ENCODE results near the gene PKD2L2.

DNA sequence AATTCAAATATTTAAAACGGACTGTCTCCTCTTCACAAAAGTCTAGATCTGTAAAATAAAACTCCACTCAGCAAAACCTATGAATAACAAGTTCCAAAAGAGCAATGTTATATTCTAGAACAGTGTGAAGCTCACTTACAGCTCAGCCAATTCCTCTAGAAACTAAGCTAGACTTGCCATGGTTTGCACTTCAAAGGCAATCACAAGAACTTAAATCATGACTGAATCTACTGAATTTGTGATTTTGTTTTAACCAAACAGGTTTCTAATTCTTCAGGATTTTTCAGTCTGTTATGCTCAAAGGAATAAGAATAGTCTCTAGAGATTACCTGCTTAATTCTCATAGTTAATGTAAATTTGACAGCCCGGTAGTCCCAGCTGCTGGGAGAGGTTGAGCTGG is 1.4 kb upstream of the PKD2L2 start:
- TF ChIP-seq, protein P1, sequence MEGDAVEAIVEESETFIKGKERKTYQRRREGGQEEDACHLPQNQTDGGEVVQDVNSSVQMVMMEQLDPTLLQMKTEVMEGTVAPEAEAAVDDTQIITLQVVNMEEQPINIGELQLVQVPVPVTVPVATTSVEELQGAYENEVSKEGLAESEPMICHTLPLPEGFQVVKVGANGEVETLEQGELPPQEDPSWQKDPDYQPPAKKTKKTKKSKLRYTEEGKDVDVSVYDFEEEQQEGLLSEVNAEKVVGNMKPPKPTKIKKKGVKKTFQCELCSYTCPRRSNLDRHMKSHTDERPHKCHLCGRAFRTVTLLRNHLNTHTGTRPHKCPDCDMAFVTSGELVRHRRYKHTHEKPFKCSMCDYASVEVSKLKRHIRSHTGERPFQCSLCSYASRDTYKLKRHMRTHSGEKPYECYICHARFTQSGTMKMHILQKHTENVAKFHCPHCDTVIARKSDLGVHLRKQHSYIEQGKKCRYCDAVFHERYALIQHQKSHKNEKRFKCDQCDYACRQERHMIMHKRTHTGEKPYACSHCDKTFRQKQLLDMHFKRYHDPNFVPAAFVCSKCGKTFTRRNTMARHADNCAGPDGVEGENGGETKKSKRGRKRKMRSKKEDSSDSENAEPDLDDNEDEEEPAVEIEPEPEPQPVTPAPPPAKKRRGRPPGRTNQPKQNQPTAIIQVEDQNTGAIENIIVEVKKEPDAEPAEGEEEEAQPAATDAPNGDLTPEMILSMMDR (IDR thresholded peaks at IDR 0.05; ENCODE audit: poor library complexity, severe bottlenecking): no peak
- TF ChIP-seq EP300 (conservative IDR thresholded peaks at IDR 0.05; ENCODE audit: poor library complexity, severe bottlenecking) (no peak), EZH2 (IDR thresholded peaks at IDR 0.05; ENCODE audit: borderline replicate concordance, insufficient read depth, low read length, poor library complexity, severe bottlenecking) (no peak), MXI1 (conservative IDR thresholded peaks at IDR 0.05; ENCODE audit: poor library complexity, severe bottlenecking) (no peak), TAF1 (IDR thresholded peaks at IDR 0.05; ENCODE audit: low read depth) (no peak), SMC3 (conservative IDR thresholded peaks at IDR 0.05; ENCODE audit: poor library complexity) (no peak)

All from neural cell (in vitro differentiated cells).